Type B pancreatic cell (in vitro differentiated cells): ENCODE data around the gene TMEM165. TPM values are rescaled to one million over a fixed set of nuclear protein-coding genes. Genes with fewer than 3 reads are reported as not detected.
A peak's percentile ranks its signal among the peaks of the same experiment; 100 is the strongest.

Source experiments
- DNase-seq: peaks from one replicate; pipeline ENCODE4 v3.0.0; 2021; ENCODE audit warnings: mixed read lengths; ENCODE audit not compliant: unreplicated experiment; ENCODE audit errors: extremely low spot score
- H3K27ac Mint-ChIP-seq: 2 replicates; pipeline ENCODE4 v1.8.0; 2021; ENCODE audit warnings: mild to moderate bottlenecking, mixed read lengths
- H3K27me3 Mint-ChIP-seq: 2 replicates; pipeline ENCODE4 v1.8.0; 2021; ENCODE audit warnings: mixed read lengths
- H3K36me3 Mint-ChIP-seq: 2 replicates; pipeline ENCODE4 v1.8.0; 2021; ENCODE audit warnings: mixed read lengths
- H3K4me1 Mint-ChIP-seq: one replicate; pipeline ENCODE4 v1.8.0; 2021; ENCODE audit warnings: mixed read lengths; ENCODE audit not compliant: unreplicated experiment
- H3K4me3 Mint-ChIP-seq: 2 replicates; pipeline ENCODE4 v1.8.0; 2021; ENCODE audit warnings: mild to moderate bottlenecking, mixed read lengths
- H3K9me3 Mint-ChIP-seq: 2 replicates; pipeline ENCODE4 v1.8.0; 2021; ENCODE audit warnings: mixed read lengths
- CTCF ChIP-seq: fragments of 200-600 bp; sonication (generic); conservative IDR thresholded peaks from 2 replicates; pipeline ENCODE4 v1.5.0; 2021; ENCODE audit warnings: antibody characterized with exemption, mild to moderate bottlenecking
- total RNA-seq: library from RNA; stranded (reverse); gene quantifications from 2 replicates; pipeline ENCODE4 v1.2.1, GENCODE V29; 2021; ENCODE audit warnings: low replicate concordance

The TMEM165 gene
- total RNA-seq, 1 donor from 2014 or later, result 69.2 TPM

- TF ChIP-seq CTCF, result peak; percentile 14
- H3K27me3 Mint-ChIP-seq, result no peaks in the 10 kb centered on the region
- H3K36me3 Mint-ChIP-seq, result peaks cover 20% of the 10 kb centered on the region
- H3K4me1 Mint-ChIP-seq, result peaks cover 33% of the 10 kb centered on the region
- DNase-seq, result peak; percentile 77
- H3K27ac Mint-ChIP-seq, result peak overlapping the region; percentile 91
- peak overlapping the region; percentile 100 for H3K4me3 Mint-ChIP-seq
- H3K9me3 Mint-ChIP-seq, result no peaks in the 10 kb centered on the region
Observed at GRCh38 chr4:55396308-55397125, 760 bp downstream of the TMEM165 start.

GRCh38 chr4:55397126-55397436, 1.3 kb downstream of the TMEM165 start:
- Mint-ChIP-seq H3K36me3 (peaks cover 20% of the 10 kb centered on the region), H3K4me3 (peak overlapping the region; percentile 94), H3K9me3 (no peaks in the 10 kb centered on the region), H3K27me3 (no peaks in the 10 kb centered on the region), H3K27ac (peak overlapping the region; percentile 91), H3K4me1 (peaks cover 33% of the 10 kb centered on the region)
- no peak for TF ChIP-seq CTCF
- no peak for DNase-seq

- H3K4me3 Mint-ChIP-seq, result peak overlapping the region; percentile 94
- no peaks in the 10 kb centered on the region for H3K9me3 Mint-ChIP-seq
- no peak for TF ChIP-seq CTCF
- H3K27me3 Mint-ChIP-seq, result no peaks in the 10 kb centered on the region
- peak overlapping the region; percentile 91 for H3K27ac Mint-ChIP-seq
- H3K4me1 Mint-ChIP-seq, result peaks cover 33% of the 10 kb centered on the region
- peaks cover 20% of the 10 kb centered on the region for H3K36me3 Mint-ChIP-seq
- DNase-seq, result no peak
Observed at GRCh38 chr4:55397520-55398321, 2.0 kb downstream of the TMEM165 start.

- TF ChIP-seq CTCF, result no peak
- DNase-seq, result no peak
- Mint-ChIP-seq H3K4me1 (peaks cover 33% of the 10 kb centered on the region), H3K27me3 (no peaks in the 10 kb centered on the region), H3K9me3 (no peaks in the 10 kb centered on the region), H3K4me3 (peak overlapping the region; percentile 94), H3K36me3 (peaks cover 25% of the 10 kb centered on the region), H3K27ac (peak overlapping the region; percentile 91)
Observed at GRCh38 chr4:55398461-55398860, 2.7 kb downstream of the TMEM165 start.

DNA sequence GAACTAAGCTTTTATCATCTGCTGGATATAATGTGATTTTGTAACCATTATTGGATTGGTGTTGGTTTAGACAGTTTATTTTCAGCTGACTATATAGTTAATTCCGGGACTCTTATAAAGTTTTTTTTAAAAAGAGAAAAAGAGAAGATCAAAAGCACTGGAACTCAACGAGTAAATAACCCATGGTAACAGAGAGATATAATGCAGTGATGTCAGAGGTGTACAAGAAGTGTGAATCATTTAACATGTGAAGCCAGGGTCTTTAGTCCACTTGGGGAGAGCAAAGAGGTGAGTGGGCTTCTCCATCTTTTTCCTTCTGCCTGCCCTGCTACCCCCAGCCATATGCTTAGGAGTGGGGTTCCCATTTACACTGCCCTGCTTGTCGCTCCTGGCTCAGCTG, 3.2 kb downstream of the TMEM165 start:
- no peak for DNase-seq
- H3K36me3 Mint-ChIP-seq, result peaks cover 30% of the 10 kb centered on the region
- H3K27me3 Mint-ChIP-seq, result no peaks in the 10 kb centered on the region
- H3K4me1 Mint-ChIP-seq, result peaks cover 33% of the 10 kb centered on the region
- no peak for TF ChIP-seq CTCF
- H3K9me3 Mint-ChIP-seq, result no peaks in the 10 kb centered on the region
- peak overlapping the region; percentile 91 for H3K27ac Mint-ChIP-seq
- H3K4me3 Mint-ChIP-seq, result peak overlapping the region; percentile 94
